ENCODE results near the gene ZYG11B. TPM values are rescaled to one million over a fixed set of nuclear protein-coding genes. Genes with fewer than 3 reads are reported as not detected.
"Not testable (repeated sequence)": the region's sequence is repeated elsewhere in the genome, so short reads cannot be mapped to it uniquely, and the experiment has no call there.

Gene ZYG11B
- total RNA-seq, 1 experiment from 2014 or later = 15.8 TPM

DNA sequence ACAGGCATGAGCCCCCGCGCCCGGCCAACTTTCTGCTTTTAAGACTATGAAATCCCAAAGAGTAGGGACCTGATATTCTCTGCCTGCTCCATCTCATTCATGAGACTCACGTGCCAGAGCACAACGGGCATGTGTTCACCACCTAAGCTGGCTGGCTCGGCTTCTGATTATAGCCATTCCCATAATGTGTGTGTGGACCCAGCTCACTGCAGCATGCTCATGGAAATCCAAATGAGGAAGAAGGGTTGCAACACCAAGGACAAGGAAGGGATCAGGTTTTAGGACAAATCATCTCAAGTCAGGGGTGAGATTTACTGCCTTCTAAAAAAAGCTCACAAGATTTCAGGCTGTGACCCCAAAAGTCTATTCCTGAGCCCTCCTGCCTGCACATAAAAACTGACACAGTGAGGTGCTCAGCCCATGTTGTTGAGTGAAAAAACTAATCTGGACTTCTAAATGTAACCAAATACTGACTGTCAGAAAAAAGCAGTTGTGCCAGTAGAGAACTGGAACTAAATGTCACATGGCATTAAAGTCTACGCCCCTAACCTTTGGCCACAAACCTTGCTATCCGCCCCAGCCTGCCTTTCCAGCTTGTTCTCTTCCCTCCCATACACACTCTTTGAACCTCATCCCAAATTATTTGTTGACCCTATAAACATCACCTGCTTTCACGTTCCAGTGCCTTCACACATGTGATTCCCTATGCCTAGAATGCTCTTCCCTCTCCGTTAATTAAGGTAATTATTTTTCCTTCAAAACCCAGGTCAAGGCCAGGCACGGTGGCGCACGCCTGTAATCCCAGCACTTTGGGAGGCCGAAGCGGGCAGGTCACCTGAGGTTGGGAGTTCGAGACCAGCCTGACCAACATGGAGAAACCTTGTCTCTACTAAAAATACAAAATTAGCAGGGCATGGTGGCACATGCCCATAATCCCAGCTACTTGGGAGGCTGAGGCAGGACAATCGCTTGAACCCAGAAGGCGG lies 19.0 kb upstream of the ZYG11B start:
- in situ Hi-C loops (cut with HindIII; ENCODE audit: low sequenced_read_pairs) = no loop called here

DNA sequence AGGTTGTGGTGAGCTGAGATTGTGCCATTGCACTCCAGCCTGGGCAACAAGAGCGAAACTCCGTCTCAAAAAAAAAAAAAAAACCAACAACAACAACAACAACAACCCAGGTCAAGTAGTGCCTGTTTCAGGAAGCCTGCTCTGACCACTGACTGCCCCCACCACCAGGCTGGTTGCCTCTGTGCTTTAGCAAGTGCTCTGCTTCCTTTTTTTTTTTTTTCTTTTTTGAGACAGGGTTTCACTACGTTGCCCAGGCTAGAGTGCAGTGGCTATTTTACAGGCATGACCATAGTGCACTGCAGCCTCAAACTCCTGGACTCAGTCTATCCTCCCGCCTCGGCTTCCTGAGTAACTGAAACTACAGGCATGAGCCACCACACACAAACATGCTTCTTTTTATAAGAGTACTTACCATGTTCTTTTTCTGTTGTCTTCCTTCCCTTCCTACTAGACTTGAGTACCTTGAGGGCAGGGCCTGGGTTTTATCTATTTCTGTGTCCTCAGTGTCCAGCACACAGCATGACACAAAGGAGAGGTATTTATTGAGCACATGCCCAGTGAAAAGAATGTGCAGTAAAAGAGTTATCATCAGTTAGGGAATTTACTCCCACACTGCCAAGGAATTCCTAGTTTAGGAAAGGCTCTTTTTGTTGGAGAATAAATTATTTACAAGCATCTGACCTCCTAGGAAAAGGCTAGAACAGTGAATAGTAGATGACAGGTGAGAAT lies 18.2 kb upstream of the ZYG11B start:
- in situ Hi-C loops (cut with HindIII; ENCODE audit: low sequenced_read_pairs) = no loop called here
- DNase-seq (ENCODE audit: low spot score) = no peak

More for the DNA sequence above, 19.0 kb upstream of the ZYG11B start:
- DNase-seq (ENCODE audit: low spot score) = no peak

DNA sequence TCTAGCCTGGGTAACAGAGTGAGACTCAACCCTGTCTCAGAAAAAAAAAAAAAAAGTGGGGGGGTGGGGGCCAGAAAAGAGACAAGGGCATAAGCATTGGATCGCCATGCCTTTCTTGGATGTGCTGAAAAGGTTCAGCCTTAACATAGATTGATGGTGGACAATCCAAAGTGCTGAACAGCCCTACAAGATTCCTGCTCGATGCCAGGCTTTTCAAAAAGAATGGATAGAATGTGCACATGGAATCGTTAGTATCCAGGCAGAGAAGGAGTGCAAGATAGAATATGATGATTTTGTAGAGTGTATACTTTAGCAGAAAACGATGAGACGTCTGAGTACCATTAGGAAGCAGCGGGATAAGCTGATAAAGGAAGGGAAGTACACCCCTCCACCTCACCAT lies 17.2 kb upstream of the ZYG11B start:
- DNase-seq (ENCODE audit: low spot score) = no peak
- in situ Hi-C loops (cut with HindIII; ENCODE audit: low sequenced_read_pairs) = no loop called here

DNA sequence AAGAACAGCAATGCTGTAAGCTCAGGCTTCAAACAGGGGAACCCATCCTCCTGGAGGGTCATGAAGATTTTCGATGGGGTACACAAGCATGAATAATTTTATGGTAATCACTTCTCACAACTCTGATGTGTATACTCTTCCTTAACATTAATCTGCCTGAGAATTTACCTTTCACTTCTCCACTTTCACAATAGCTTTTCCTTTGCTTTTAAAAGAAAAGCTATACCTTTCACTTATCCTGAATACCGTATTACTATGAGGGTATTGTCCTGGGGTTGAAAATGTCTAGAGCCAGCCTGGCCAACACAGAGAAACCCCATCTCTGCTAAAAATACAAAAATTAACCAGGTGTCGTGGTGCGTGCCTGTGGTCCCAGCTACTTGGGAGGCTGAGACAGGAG lies 12.7 kb upstream of the ZYG11B start:
- in situ Hi-C loops (cut with HindIII; ENCODE audit: low sequenced_read_pairs) = no loop called here
- DNase-seq (ENCODE audit: low spot score) = no peak

DNA sequence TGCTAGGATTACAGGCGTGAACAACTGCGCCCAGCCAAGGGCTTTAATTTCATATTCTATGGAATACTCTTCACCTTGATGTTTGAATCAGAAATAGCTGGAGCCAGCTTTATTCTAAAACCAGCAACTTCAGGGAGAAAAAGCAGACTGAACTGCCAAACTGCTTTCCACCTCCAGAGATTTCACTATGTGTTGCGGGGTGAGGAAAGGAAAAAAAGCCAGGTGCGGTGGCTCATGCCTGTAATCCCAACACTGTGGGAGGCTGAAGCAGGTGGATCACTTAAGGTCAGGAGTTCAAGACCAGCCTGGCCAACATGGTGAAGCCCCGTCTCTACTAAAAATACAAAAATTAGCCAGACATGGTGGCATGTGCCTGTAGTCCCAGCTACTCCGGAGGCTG lies 11.0 kb upstream of the ZYG11B start:
- in situ Hi-C loops (cut with HindIII; ENCODE audit: low sequenced_read_pairs); DNase-seq (ENCODE audit: low spot score): not testable (repeated sequence)

DNA sequence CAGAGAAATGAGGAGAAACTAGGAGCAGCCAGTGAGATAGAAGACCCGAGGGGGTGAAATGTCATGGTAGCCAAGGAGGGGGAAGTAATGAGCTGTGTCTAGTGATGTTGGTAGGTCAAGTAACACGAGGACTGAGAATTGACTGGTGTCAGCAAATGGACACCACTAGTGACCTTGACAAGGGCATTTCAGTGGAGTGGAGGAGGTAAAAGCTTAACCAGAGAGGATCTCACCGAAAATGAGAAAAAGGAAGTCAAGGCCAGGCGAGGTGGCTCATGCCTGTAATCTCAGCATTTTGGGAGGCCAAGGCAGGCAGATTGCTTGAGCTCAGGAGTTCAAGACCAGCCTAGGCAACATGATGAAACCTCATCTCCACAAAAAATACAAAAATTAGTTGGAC lies 3.0 kb upstream of the ZYG11B start:
- in situ Hi-C loops (cut with HindIII; ENCODE audit: low sequenced_read_pairs) = no loop called here
- DNase-seq (ENCODE audit: low spot score) = no peak

DNA sequence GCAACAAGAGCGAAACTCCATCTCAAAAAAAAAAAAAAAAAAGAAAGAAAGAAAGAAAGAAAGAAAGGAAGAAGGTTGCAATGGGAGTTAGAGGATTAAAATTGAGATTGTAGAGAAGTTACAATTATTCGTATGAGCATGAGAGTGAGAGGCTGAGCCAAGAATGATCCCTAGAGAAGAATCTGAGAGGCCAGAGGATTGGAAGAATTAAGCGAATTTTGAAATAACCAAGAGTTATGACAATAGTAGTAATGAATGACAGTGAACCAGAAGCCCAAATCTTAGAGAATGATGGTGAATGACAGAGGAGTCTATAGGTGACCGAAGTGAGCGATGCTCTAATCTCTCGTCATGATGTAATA lies 369 bp upstream of the ZYG11B start:
- in situ Hi-C loops (cut with HindIII; ENCODE audit: low sequenced_read_pairs) = no loop called here
- DNase-seq (ENCODE audit: low spot score) = no peak

DNA sequence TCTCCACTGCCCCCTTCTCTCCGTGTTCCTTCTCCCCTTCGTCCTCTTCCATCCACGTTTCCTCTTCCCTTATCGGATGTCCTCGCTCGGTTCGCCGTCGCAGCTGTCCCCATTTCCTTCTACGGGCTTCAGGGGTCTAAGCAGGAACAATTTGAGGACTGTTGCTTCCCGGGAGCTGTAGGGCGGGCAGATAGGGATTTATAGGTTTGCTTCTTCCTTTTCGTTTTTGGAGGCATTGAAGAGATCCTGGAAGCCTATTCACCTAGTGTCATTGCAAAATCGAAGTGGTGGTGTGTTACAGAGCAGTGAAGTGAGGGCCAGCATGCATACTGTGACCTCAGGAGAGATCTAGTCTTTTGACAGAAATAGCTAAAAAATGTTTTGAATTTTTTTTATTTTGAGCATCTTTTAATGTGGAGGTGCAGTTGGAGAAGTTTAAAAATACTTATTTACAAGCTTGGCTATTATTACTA lies 897 bp downstream of the ZYG11B start:
- DNase-seq (ENCODE audit: low spot score) = peak; percentile 41

DNA sequence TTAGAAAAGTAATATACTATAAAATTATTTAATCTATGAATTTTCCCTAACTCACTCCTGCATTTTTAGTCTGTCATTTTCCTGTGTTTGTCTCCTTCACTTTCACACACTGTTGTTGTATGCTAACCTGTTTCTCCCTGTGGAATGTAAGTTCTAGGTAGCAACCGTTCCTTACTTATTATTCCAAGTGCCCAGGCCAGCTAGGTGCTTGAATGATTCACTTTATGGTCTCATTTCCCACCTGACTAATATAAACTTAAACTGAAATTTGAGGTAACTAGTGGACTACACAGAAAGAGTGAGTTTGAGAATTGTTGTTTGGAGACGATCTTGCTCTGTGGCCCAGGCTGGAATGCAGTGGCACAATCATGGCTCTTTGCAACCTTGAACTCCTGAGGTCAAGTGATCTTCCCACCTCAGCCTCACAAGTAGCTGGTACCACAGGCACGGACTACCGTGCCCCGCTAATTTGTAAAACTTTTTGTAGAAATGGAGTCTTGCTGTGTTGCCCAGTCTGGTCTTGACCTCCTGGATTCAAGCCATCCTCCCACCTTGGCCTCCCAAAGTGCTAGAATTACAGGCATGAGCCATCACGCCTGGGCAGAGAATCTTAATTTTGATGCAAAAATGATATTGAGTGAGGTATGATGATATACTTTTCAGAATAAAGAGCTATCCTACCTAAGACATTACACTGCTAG lies 1.9 kb downstream of the ZYG11B start:
- DNase-seq (ENCODE audit: low spot score) = no peak

More for the DNA sequence above, 897 bp downstream of the ZYG11B start:
- in situ Hi-C loops (cut with HindIII; ENCODE audit: low sequenced_read_pairs) = no loop called here

DNA sequence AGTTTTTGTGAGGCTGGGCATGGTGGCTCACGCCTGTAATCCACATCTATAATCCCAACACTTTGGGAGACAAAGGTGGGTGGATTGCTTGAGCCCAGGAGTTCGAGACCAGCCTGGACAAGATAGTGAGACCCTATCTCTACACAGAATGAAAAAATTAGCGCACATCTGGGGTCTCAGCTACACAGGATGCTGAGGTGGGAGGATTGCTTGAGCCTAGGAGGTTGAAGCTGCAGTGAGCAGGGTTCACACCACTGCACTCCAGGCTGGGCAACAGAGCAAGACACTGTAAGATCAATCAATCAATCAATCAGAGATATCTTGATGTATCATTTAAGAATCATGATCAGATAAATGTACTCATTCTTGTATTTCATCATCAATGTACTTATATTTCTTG lies 7.1 kb downstream of the ZYG11B start:
- in situ Hi-C loops (cut with HindIII; ENCODE audit: low sequenced_read_pairs) = no loop called here

More for the DNA sequence above, 1.9 kb downstream of the ZYG11B start:
- in situ Hi-C loops (cut with HindIII; ENCODE audit: low sequenced_read_pairs) = no loop called here

DNA sequence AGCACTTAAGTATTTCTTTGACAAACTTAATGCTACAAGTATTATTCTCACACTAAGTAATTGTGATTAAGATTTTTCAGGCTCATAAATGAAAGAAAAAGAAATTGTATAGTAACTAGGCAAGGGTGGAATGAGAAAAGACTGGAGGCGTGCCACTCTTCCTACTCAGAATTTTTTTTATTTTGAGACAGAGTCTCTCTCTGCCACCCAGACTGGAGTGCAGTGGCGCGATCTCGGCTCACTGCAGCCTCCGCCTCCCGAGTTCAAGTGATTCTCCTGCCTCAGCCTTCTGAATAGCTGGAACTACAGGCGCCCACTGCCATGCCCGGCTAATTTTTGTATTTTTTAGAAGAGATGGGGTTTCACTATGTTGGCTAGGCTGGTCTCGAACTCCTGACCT lies 9.1 kb downstream of the ZYG11B start:
- in situ Hi-C loops (cut with HindIII; ENCODE audit: low sequenced_read_pairs) = not testable (repeated sequence)

More for the DNA sequence above, 7.1 kb downstream of the ZYG11B start:
- no peak for DNase-seq (ENCODE audit: low spot score)

DNA sequence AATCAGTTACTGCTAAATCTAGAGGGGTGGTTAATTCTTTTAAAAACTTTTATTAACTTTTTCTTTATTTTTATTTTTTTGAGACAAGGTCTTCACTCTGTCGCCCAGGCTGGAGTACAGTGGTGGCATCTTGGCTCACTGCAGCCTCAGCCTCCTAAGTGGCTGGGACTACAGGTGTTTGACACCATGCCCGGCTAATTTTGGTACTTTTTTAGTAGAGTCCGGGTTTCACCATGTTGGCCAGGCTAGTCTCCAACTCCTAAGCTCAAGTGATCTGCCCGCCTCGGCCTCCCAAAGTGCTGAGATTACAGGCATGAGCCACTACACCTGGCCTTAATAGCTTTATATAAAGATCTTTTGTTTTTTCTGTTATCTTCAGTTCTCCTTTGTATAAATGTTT lies 11.9 kb downstream of the ZYG11B start:
- peak; percentile 41 for DNase-seq (ENCODE audit: low spot score)
- in situ Hi-C loops (cut with HindIII; ENCODE audit: low sequenced_read_pairs) = no loop called here

More for the DNA sequence above, 9.1 kb downstream of the ZYG11B start:
- DNase-seq (ENCODE audit: low spot score) = not testable (repeated sequence)

DNA sequence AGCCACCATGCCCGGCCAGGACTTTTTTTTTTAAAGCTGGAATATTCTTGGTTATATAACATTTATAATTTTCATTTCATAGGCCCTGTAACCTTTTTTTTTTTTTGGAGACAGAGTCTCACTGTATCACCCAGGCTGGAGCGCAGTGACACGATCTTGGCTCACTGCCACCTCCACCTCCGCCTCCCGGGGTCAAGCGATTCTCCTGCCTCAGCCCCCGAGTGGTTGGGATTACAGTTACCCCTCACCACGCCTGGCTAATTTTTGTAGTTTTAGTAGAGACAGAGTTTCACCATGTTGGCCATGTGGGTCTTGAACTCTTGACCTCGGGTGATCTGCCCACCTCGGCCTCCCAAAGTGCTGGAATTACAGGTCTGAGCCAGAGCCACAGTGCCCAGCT lies 12.6 kb downstream of the ZYG11B start:
- no peak for DNase-seq (ENCODE audit: low spot score)
- in situ Hi-C loops (cut with HindIII; ENCODE audit: low sequenced_read_pairs) = no loop called here

DNA sequence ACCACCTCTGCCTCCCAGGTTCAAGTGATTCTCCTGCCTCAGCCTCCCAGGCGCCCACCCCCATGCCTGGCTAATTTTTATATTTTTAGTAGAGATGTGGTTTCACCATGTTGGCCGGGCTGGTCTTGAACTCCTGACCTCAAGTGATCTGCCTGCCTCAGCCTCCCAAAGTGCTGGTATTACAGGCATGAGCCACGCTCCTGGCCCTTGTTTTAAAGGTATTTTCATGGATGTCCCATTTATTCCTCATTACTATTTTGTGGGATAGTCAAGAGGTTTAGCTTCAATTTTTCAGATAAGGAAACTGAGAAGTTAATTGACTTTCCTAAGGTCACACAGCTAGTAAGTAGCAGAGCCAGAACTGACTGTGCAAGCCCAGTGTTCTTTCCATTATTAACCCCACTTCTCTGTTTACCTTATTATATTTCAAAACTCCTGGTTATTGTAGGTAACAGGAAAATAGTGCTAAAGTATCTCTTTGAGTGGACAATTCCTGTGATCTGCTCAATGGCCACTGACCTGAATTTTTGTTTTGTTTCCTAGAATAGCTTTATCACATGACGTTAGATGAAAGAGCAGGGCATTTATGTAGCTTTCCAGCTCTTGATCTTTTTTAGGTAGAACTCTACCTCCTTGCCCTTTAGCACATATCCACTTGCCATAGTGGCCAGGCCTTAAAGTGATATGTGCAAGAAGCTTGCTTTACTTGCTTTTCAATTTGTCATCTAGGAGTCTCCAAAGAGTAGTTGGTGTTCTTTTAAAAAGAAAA lies 13.6 kb downstream of the ZYG11B start:
- in situ Hi-C loops (cut with HindIII; ENCODE audit: low sequenced_read_pairs) = no loop called here
- peak; percentile 88 for DNase-seq (ENCODE audit: low spot score)

DNA sequence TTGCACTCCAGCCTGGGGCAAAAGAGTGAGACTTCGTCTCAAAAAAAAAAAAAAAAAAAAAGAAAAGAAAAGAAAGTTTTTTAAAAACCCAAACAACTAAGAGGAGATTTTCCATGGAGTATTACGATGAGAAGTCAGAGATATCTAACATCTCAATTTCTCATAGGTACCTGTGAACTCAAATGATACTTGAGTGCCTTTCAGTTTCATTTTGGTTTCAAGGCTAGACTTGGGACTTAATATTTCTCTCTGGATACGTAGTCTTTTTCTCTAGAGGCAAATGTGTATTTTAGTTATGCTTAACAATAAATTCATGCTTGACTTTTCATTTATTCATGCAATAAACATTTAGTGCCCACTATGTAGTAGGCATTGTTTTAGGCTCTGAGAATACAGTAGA lies 15.0 kb downstream of the ZYG11B start:
- in situ Hi-C loops (cut with HindIII; ENCODE audit: low sequenced_read_pairs) = no loop called here
- DNase-seq (ENCODE audit: low spot score) = no peak

DNA sequence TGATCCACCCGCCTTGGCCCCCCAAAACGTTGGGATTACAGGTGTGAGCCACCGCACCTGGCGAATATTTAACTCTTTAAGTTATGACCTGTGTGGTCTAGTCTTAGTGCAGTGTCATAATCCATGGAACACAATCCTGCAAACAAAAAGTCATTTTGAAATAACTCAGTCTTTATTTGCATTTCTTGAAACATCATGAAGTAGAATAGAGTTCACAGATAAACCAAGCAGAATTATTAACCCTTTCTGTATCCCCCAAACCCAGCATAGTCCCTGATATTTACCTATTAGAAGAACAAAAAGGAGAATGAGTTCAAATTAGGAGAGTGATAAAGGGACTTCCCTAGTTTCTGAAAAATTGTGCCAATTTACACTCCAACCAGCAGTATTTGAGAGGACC lies 19.9 kb downstream of the ZYG11B start:
- in situ Hi-C loops (cut with HindIII; ENCODE audit: low sequenced_read_pairs) = no loop called here
- DNase-seq (ENCODE audit: low spot score) = no peak

DNA sequence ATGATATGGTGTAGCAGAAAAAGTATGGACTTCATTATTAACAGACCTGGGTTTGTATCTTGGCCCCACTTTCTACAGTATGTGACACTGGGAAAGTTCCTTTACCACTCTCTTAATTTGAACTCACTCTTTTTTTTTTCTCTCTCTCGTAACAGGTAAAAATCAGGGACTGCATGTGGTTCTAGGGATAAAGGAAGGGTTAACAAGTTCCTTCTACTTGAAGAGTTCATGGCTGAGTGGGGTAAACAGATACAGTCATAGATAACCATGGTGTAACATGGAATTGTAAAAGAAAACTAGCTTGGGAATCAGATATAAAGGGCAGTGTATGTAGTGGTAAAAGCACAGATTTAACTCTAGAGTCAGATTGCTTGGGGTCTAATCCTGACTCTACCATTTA lies 21.2 kb downstream of the ZYG11B start:
- in situ Hi-C loops (cut with HindIII; ENCODE audit: low sequenced_read_pairs) = no loop called here
- no peak for DNase-seq (ENCODE audit: low spot score)

DNA sequence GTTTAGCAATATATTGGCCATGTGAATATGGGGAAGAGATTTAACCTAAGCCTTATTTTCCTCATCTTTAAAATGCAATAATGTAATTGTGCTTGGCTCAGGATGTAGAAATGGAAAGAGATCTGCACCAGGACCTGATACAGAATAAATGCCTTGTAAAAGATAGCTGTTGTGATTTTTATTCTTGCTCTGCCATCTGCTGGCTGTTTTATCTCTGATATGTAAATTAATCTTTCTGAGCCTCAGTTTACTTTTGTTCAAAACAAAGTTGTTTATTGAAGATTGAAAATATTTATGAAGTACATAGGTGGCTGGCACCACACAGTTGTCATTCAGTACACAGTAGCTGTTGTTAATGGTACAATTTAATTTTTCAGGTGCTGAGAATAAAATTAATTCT lies 21.9 kb downstream of the ZYG11B start:
- in situ Hi-C loops (cut with HindIII; ENCODE audit: low sequenced_read_pairs) = no loop called here
- DNase-seq (ENCODE audit: low spot score) = no peak

DNA sequence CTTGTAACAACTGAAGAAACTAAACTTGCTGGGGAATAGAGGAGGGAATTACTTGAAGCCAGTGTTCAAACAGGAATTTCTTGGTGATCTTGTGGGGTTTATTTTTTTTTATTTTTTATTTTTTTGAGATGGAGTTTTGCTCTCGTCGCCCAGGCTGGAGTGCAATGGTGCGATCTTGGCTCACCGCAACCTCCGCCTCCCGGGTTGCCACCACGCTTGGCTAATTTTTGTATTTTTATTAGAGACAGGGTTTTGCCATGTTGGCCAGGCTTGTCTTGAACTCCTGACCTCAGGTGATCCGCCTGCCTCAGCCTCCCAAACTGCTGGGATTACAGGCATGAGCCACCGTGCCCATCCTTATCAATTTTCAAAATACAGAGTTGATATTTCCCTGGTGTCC lies 23.2 kb downstream of the ZYG11B start:
- DNase-seq (ENCODE audit: low spot score); in situ Hi-C loops (cut with HindIII; ENCODE audit: low sequenced_read_pairs): not testable (repeated sequence)
